ENCODE data around the gene DSTN.

GRCh38 chr20:17640146-17640874 lies 70.4 kb downstream of the DSTN start:
- TF ChIP-seq CTCF (IDR thresholded peaks at IDR 0.05) (no peak), POLR2AphosphoS5 (IDR thresholded peaks at IDR 0.05; ENCODE audit: low read depth, low read length) (no peak)

All from Panc1 (cell line).